ENCODE measurements around the gene GLUL. TPM values are rescaled to one million over a fixed set of nuclear protein-coding genes. Genes with fewer than 3 reads are reported as not detected.

The GLUL gene
- polyA plus RNA-seq, 3 donors from 2014 or later: 73.3 to 127 (median 115) TPM

- no peak overlapping the region for H3K27ac Mint-ChIP-seq
- DNase-seq: no peak
- H3K27me3 Mint-ChIP-seq (ENCODE audit: low read depth in 3 of 3): no peaks in the 10 kb centered on the region
- H3K4me1 Mint-ChIP-seq: no peaks in the 10 kb centered on the region
- no peak overlapping the region for H3K4me3 Mint-ChIP-seq
- peaks cover 0 to 1% (median 0%) of the 10 kb centered on the region in 6 donors for H3K9me3 Mint-ChIP-seq
- no peaks in the 10 kb centered on the region for H3K36me3 Mint-ChIP-seq
Observed at GRCh38 chr1:182374101-182374834, 17.3 kb downstream of the GLUL start.

- Mint-ChIP-seq H3K9me3 (peaks cover 0 to 1% (median 0%) of the 10 kb centered on the region in 6 donors), H3K4me1 (no peaks in the 10 kb centered on the region), H3K27me3 (ENCODE audit: low read depth in 3 of 3) (peaks cover 0 to 4% (median 2%) of the 10 kb centered on the region in 3 donors), H3K36me3 (no peaks in the 10 kb centered on the region), H3K27ac (no peak overlapping the region), H3K4me3 (no peak overlapping the region)
- DNase-seq: no peak
Observed at GRCh38 chr1:182370532-182370931, 21.1 kb downstream of the GLUL start.

- Mint-ChIP-seq H3K4me1 (no peaks in the 10 kb centered on the region), H3K27me3 (ENCODE audit: low read depth in 3 of 3) (peaks cover 0 to 4% (median 4%) of the 10 kb centered on the region in 3 donors), H3K9me3 (no peaks in the 10 kb centered on the region), H3K27ac (no peak overlapping the region), H3K4me3 (no peak overlapping the region), H3K36me3 (no peaks in the 10 kb centered on the region)
- DNase-seq: no peak
Observed at GRCh38 chr1:182368903-182369302, 22.7 kb downstream of the GLUL start.

GRCh38 chr1:182368358-182368757 is 23.2 kb downstream of the GLUL start:
- Mint-ChIP-seq H3K4me1 (no peaks in the 10 kb centered on the region), H3K4me3 (no peak overlapping the region), H3K27ac (no peak overlapping the region), H3K9me3 (no peaks in the 10 kb centered on the region), H3K27me3 (ENCODE audit: low read depth in 3 of 3) (peaks cover 2 to 4% (median 4%) of the 10 kb centered on the region in 3 donors), H3K36me3 (no peaks in the 10 kb centered on the region)
- no peak for DNase-seq

- Mint-ChIP-seq H3K27ac (no peak overlapping the region), H3K4me3 (no peak overlapping the region), H3K36me3 (no peaks in the 10 kb centered on the region), H3K4me1 (no peaks in the 10 kb centered on the region), H3K9me3 (no peaks in the 10 kb centered on the region), H3K27me3 (ENCODE audit: low read depth in 3 of 3) (peaks cover 2 to 4% (median 4%) of the 10 kb centered on the region in 3 donors)
- no peak for DNase-seq
Observed at GRCh38 chr1:182367926-182368325, 23.7 kb downstream of the GLUL start.

GRCh38 chr1:182366596-182366995 is 25.0 kb downstream of the GLUL start:
- Mint-ChIP-seq H3K27ac (no peak overlapping the region), H3K4me1 (no peaks in the 10 kb centered on the region), H3K27me3 (ENCODE audit: low read depth in 3 of 3) (peaks cover 2 to 4% (median 4%) of the 10 kb centered on the region in 3 donors), H3K4me3 (no peak overlapping the region), H3K9me3 (no peaks in the 10 kb centered on the region), H3K36me3 (no peaks in the 10 kb centered on the region)
- DNase-seq: no peak

- H3K4me3 Mint-ChIP-seq: no peak overlapping the region
- H3K36me3 Mint-ChIP-seq: no peaks in the 10 kb centered on the region
- H3K27ac Mint-ChIP-seq: no peak overlapping the region
- no peaks in the 10 kb centered on the region for H3K4me1 Mint-ChIP-seq
- peaks cover 0 to 5% (median 3%) of the 10 kb centered on the region in 3 donors for H3K27me3 Mint-ChIP-seq (ENCODE audit: low read depth in 3 of 3)
- no peak for DNase-seq
- H3K9me3 Mint-ChIP-seq: no peaks in the 10 kb centered on the region
Observed at GRCh38 chr1:182359645-182360044, 31.9 kb downstream of the GLUL start.

- peaks cover 0 to 5% (median 2%) of the 10 kb centered on the region in 3 donors for H3K27me3 Mint-ChIP-seq (ENCODE audit: low read depth in 3 of 3)
- no peak overlapping the region for H3K27ac Mint-ChIP-seq
- H3K9me3 Mint-ChIP-seq: no peaks in the 10 kb centered on the region
- H3K4me1 Mint-ChIP-seq: no peaks in the 10 kb centered on the region
- no peak overlapping the region for H3K4me3 Mint-ChIP-seq
- no peak for DNase-seq
- no peaks in the 10 kb centered on the region for H3K36me3 Mint-ChIP-seq
Observed at GRCh38 chr1:182357913-182358312, 33.7 kb downstream of the GLUL start.

GRCh38 chr1:182357171-182357570 is 34.4 kb downstream of the GLUL start:
- no peak for DNase-seq
- Mint-ChIP-seq H3K4me1 (no peaks in the 10 kb centered on the region), H3K9me3 (no peaks in the 10 kb centered on the region), H3K27ac (no peak overlapping the region), H3K36me3 (no peaks in the 10 kb centered on the region), H3K27me3 (ENCODE audit: low read depth in 3 of 3) (peaks cover 0 to 5% (median 2%) of the 10 kb centered on the region in 3 donors), H3K4me3 (no peak overlapping the region)

- Mint-ChIP-seq H3K36me3 (no peaks in the 10 kb centered on the region), H3K27me3 (ENCODE audit: low read depth in 3 of 3) (peaks cover 0 to 5% (median 2%) of the 10 kb centered on the region in 3 donors), H3K27ac (no peak overlapping the region), H3K4me1 (no peaks in the 10 kb centered on the region), H3K4me3 (no peak overlapping the region), H3K9me3 (no peaks in the 10 kb centered on the region)
- no peak for DNase-seq
Observed at GRCh38 chr1:182355723-182356098, 35.9 kb downstream of the GLUL start.

- no peaks in the 10 kb centered on the region for H3K9me3 Mint-ChIP-seq
- peaks cover 0 to 3% (median 0%) of the 10 kb centered on the region in 3 donors for H3K27me3 Mint-ChIP-seq (ENCODE audit: low read depth in 3 of 3)
Observed at GRCh38 chr1:182351790-182352364, 39.7 kb downstream of the GLUL start.

GRCh38 chr1:182350839-182351238 is 40.8 kb downstream of the GLUL start:
- Mint-ChIP-seq H3K4me1 (no peaks in the 10 kb centered on the region), H3K36me3 (no peaks in the 10 kb centered on the region)

More at GRCh38 chr1:182351790-182352364, 39.7 kb downstream of the GLUL start:
- Mint-ChIP-seq H3K4me3 (no peak overlapping the region), H3K4me1 (no peaks in the 10 kb centered on the region), H3K36me3 (no peaks in the 10 kb centered on the region), H3K27ac (no peak overlapping the region)
- no peak for DNase-seq

GRCh38 chr1:182348961-182349747 is 42.4 kb downstream of the GLUL start:
- H3K36me3 Mint-ChIP-seq: no peaks in the 10 kb centered on the region
- no peak overlapping the region for H3K27ac Mint-ChIP-seq

More at GRCh38 chr1:182350839-182351238, 40.8 kb downstream of the GLUL start:
- no peak for DNase-seq
- Mint-ChIP-seq H3K27ac (no peak overlapping the region), H3K9me3 (no peaks in the 10 kb centered on the region), H3K4me3 (no peak overlapping the region), H3K27me3 (ENCODE audit: low read depth in 3 of 3) (no peaks in the 10 kb centered on the region)

GRCh38 chr1:182347019-182347418 is 44.6 kb downstream of the GLUL start:
- Mint-ChIP-seq H3K27ac (no peak overlapping the region), H3K27me3 (ENCODE audit: low read depth in 3 of 3) (peaks cover 0 to 2% (median 0%) of the 10 kb centered on the region in 3 donors), H3K36me3 (no peaks in the 10 kb centered on the region), H3K4me1 (no peaks in the 10 kb centered on the region), H3K9me3 (no peaks in the 10 kb centered on the region), H3K4me3 (no peak overlapping the region)
- no peak for DNase-seq

More at GRCh38 chr1:182348961-182349747, 42.4 kb downstream of the GLUL start:
- no peak overlapping the region for H3K4me3 Mint-ChIP-seq
- H3K27me3 Mint-ChIP-seq (ENCODE audit: low read depth in 3 of 3): no peaks in the 10 kb centered on the region
- no peaks in the 10 kb centered on the region for H3K4me1 Mint-ChIP-seq
- no peak for DNase-seq
- H3K9me3 Mint-ChIP-seq: no peaks in the 10 kb centered on the region
